Nephron (organoid): ENCODE data around the gene ATP6V0A1.
A peak's percentile ranks its signal among the peaks of the same experiment; 100 is the strongest.

Experiments used
- H3K27ac Mint-ChIP-seq, 3 experiments: 2 replicates each; pipeline ENCODE4 v1.8.0; 2020; ENCODE audit warnings: mixed read lengths in 3 of 3, mild to moderate bottlenecking in 2 of 3, moderate library complexity in 1 of 3
- H3K27me3 Mint-ChIP-seq: 2 replicates; pipeline ENCODE4 v1.8.0; 2021; ENCODE audit warnings: low read depth, mild to moderate bottlenecking, moderate library complexity, mixed read lengths
- H3K36me3 Mint-ChIP-seq: 2 replicates; pipeline ENCODE4 v1.8.0; 2020; ENCODE audit warnings: low read depth, mixed read lengths
- H3K4me1 Mint-ChIP-seq: 2 replicates; pipeline ENCODE4 v1.8.0; 2020; ENCODE audit warnings: mixed read lengths
- H3K4me3 Mint-ChIP-seq, 3 experiments: 2 replicates each; pipeline ENCODE4 v1.8.0; 2020; ENCODE audit warnings: mild to moderate bottlenecking in 3 of 3, mixed read lengths in 3 of 3, moderate library complexity in 2 of 3
- H3K9me3 Mint-ChIP-seq: 2 replicates; pipeline ENCODE4 v1.8.0; 2020; ENCODE audit warnings: mixed read lengths
- TF ChIP-seq, protein P1 (sequence below), 3 experiments: fragments of 200-600 bp; sonication (generic); IDR thresholded peaks; one replicate each; pipeline ENCODE4 v1.5.0; 2021; ENCODE audit warnings: antibody characterized with exemption in 3 of 3; ENCODE audit not compliant: unreplicated experiment in 3 of 3

ATP6V0A1 gene

DNA sequence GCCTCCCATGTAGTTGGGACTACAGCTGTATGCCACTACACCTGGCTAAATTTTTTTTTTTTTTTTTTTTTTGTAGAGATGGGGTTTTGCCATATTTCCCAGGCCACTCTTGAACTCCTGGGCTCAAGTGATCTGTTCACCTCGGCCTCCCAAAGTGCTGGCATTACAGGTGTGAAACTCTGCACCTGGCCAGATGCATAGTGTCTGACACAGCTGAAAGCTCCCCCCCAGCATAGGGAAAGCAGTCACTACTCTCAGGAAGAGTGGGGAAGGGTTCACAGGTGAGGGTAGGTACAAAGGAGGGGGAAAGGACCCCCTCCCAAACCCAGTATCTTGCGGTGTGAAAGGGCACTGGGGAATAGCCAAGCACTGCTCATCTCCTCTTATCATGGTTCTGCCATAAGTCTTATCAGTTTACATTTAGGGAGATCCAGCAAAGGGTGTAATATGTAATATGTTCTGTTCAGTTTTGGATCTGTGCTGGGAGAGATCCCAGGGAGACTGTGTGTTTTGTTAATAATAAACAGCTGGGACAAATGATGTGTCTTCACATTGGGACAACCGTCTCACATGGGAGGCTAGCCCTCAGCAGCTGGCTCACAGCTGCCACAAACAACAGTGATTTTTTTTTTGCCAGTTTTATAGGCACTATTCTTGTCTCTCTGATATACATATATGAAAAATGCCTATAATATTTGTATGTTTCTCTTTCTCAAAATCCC lies 28.8 kb upstream of the ATP6V0A1 start:
- peaks cover 27% of the 10 kb centered on the region for H3K4me1 Mint-ChIP-seq
- peaks cover 20% of the 10 kb centered on the region for H3K27me3 Mint-ChIP-seq
- H3K27ac Mint-ChIP-seq: peak overlapping the region in 2 of 3 experiments; percentile 18 to 20
- H3K9me3 Mint-ChIP-seq: no peaks in the 10 kb centered on the region
- no peak overlapping the region for H3K4me3 Mint-ChIP-seq
- no peaks in the 10 kb centered on the region for H3K36me3 Mint-ChIP-seq
- TF ChIP-seq, protein P1, sequence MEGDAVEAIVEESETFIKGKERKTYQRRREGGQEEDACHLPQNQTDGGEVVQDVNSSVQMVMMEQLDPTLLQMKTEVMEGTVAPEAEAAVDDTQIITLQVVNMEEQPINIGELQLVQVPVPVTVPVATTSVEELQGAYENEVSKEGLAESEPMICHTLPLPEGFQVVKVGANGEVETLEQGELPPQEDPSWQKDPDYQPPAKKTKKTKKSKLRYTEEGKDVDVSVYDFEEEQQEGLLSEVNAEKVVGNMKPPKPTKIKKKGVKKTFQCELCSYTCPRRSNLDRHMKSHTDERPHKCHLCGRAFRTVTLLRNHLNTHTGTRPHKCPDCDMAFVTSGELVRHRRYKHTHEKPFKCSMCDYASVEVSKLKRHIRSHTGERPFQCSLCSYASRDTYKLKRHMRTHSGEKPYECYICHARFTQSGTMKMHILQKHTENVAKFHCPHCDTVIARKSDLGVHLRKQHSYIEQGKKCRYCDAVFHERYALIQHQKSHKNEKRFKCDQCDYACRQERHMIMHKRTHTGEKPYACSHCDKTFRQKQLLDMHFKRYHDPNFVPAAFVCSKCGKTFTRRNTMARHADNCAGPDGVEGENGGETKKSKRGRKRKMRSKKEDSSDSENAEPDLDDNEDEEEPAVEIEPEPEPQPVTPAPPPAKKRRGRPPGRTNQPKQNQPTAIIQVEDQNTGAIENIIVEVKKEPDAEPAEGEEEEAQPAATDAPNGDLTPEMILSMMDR (IDR thresholded peaks at IDR 0.05; ENCODE audit: unreplicated experiment in 3 of 3): no peak

DNA sequence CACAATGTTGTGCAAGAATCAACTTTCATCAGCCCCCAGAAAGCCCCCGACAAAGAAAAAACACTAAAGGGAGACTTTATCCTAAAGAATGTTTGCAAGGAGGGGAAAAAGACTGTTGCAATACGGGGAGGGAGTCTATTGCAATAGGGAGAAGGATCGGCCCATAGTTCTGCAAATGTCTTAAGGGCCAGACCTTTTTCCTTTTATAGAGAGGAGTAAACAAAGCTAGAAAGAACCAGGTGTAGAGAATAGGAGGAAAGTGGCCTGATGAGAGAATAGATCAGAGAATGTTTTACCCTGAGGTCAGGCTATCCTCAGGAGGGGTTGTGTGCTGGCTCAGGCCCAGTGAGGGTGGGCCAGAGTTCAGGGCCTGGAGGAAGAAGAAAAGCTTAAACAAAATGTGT lies 26.9 kb upstream of the ATP6V0A1 start:
- TF ChIP-seq, protein P1 (IDR thresholded peaks at IDR 0.05; ENCODE audit: unreplicated experiment in 3 of 3): no peak
- Mint-ChIP-seq H3K4me1 (peaks cover 27% of the 10 kb centered on the region), H3K9me3 (no peaks in the 10 kb centered on the region), H3K27me3 (peaks cover 12% of the 10 kb centered on the region), H3K27ac (peak overlapping the region in 2 of 3 experiments; percentile 4 to 13), H3K4me3 (no peak overlapping the region), H3K36me3 (no peaks in the 10 kb centered on the region)

DNA sequence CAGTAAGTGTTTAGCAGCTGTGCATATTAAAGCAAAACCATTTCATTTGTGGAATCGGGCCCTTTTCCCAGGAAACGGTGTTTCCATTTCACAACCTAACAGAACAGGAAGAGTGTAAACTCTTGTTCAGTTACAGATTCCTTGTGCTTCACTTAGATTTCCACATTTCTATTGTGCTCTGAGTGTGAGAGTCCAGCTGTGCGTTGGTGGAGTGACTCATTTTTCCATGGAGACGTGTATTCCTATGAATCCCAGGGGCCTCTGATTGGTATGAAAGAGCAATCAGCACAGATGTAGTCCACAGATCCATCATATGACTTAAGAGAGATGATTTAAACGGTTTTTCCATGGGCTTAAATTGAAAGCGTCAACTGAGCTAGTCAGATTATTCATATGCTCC lies 22.3 kb upstream of the ATP6V0A1 start:
- Mint-ChIP-seq H3K36me3 (no peaks in the 10 kb centered on the region), H3K27ac (peak overlapping the region in 1 of 3 experiments; percentile 24), H3K27me3 (peaks cover 7% of the 10 kb centered on the region), H3K4me3 (no peak overlapping the region), H3K9me3 (no peaks in the 10 kb centered on the region), H3K4me1 (peaks cover 6% of the 10 kb centered on the region)
- TF ChIP-seq, protein P1 (IDR thresholded peaks at IDR 0.05; ENCODE audit: unreplicated experiment in 3 of 3): no peak

DNA sequence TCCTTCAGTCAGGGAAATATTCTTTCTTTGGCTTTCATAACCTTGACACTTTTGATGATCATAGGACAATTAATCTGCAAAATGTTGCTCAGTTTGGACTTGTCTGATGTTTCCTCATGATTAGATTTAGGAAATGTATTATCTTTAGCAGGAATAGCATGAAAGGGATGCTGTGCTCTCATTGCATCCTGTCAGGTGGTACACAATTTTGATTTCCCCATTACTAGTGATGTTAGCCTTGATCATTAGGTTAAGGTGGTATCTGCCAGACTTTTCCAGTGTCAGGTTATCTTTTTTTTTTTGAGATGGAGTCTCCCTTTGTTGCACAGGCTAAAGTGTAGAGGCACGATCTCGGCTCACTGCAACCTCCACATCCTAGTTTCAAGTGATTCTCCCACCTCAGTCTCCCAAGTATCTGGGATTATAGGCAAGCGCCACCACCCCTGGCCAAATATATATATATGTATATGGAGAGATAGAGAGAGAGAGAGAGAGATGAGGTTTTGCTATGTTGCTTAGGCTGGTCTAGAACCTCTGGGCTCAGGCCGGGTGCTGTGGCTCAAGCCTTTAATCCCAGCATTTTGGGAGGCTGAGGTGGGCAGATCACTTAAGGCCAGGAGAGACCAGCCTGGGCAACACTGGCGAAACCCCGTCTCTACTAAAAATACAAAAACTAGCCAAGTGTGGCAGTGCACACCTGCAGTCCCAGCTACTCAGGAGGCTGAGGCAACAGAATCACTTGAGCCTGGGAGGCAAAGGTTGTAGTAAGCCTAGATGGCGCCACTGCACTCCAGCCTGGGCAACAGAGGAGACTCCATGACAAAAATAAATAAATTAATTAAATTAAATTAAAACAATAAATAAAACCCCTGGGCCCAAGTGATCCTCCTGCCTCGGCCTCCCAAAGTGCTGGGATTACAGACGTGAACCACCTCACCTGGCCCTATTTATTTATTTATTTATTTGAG lies 19.8 kb upstream of the ATP6V0A1 start:
- H3K27me3 Mint-ChIP-seq: peaks cover 7% of the 10 kb centered on the region
- TF ChIP-seq, protein P1 (IDR thresholded peaks at IDR 0.05; ENCODE audit: unreplicated experiment in 3 of 3): peak in 1 of 3 experiments; percentile 25
- no peak overlapping the region for H3K4me3 Mint-ChIP-seq
- H3K9me3 Mint-ChIP-seq: no peaks in the 10 kb centered on the region
- H3K36me3 Mint-ChIP-seq: no peaks in the 10 kb centered on the region
- H3K27ac Mint-ChIP-seq: no peak overlapping the region
- H3K4me1 Mint-ChIP-seq: no peaks in the 10 kb centered on the region

DNA sequence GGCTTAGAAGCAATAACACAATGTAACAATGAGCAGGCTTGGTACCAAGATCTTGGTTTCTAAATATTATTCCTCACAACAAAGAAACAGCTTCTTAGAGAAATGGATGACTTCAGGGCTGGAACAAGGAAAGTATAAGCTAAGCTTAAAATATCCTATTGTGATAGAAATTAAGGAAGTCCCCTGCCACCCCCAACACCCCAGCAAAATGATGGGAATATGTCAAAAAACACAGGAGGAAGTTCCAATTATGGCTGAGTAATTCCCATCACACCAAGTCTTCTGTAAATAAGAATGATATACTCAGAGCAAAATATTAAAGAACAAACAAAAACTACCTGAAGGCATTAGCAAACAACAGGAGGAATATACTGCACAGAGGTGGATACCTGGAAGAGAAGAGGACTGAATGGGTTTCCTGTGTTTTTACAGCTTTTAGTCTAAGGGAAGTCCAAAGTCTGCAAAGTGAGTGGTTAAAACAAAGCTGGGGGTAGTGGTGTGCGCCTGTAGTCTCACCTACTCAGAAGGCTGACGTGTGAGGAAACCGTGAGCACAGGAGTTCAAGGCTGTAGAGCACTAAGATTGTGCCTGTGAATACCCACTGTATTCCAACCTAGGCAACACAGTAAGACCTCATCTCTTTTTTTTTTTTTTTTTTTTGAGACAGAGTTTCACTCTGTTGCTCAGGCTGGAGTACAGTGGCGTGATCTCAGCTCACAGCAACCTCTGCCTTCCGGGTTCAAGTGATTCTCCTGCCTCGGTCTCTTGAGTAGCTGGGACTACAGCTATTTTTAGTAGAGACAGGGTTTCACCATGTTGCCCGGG lies 17.1 kb upstream of the ATP6V0A1 start:
- H3K4me3 Mint-ChIP-seq: no peak overlapping the region
- peak overlapping the region in 1 of 3 experiments; percentile 6 for H3K27ac Mint-ChIP-seq
- H3K27me3 Mint-ChIP-seq: peaks cover 7% of the 10 kb centered on the region

More for the DNA sequence above, 17.1 kb upstream of the ATP6V0A1 start:
- H3K9me3 Mint-ChIP-seq: no peaks in the 10 kb centered on the region
- H3K36me3 Mint-ChIP-seq: no peaks in the 10 kb centered on the region
- TF ChIP-seq, protein P1 (IDR thresholded peaks at IDR 0.05; ENCODE audit: unreplicated experiment in 3 of 3): no peak
- H3K4me1 Mint-ChIP-seq: no peaks in the 10 kb centered on the region
